Skeletal muscle satellite cell (primary cell): ENCODE results near the gene ATP6V1C2.

Experiments used
- H3K27me3 ChIP-seq: 2 replicates; pipeline ENCODE4 v1.7.0; 2013; ENCODE audit warnings: low read length; ENCODE audit not compliant: control insufficient read depth, insufficient read depth
- H3K36me3 ChIP-seq: 2 replicates; pipeline ENCODE4 v1.7.0; 2013; ENCODE audit warnings: mild to moderate bottlenecking, control low read depth, low read length; ENCODE audit not compliant: insufficient read depth
- H3K4me1 ChIP-seq: 2 replicates; pipeline ENCODE4 v1.7.0; 2013; ENCODE audit warnings: low read length; ENCODE audit not compliant: control insufficient read depth, insufficient read depth
- H3K4me2 ChIP-seq: 2 replicates; pipeline ENCODE4 v1.7.0; 2013; ENCODE audit warnings: mild to moderate bottlenecking, low read length
- H3K4me3 ChIP-seq: 2 replicates; pipeline ENCODE4 v1.7.0; 2013; ENCODE audit warnings: low read length
- H3K9ac ChIP-seq: 2 replicates; pipeline ENCODE4 v1.7.0; 2013; ENCODE audit warnings: mild to moderate bottlenecking, low read depth, low read length, moderate library complexity
- H3K9me3 ChIP-seq: replicated peaks from 2 replicates; pipeline ENCODE4 v1.7.0; 2013; ENCODE audit warnings: mild to moderate bottlenecking, control low read depth, low read length

Gene ATP6V1C2

GRCh38 chr2:10733980-10734379 lies 12.6 kb downstream of the ATP6V1C2 start:
- Histone ChIP-seq H3K4me3 (no peak overlapping the region), H3K4me2 (no peak overlapping the region), H3K9ac (no peak overlapping the region), H3K4me1 (no peaks in the 10 kb centered on the region), H3K9me3 (no peaks in the 10 kb centered on the region), H3K27me3 (peaks cover 45% of the 10 kb centered on the region), H3K36me3 (no peaks in the 10 kb centered on the region)

- Histone ChIP-seq H3K4me1 (no peaks in the 10 kb centered on the region), H3K4me2 (no peak overlapping the region), H3K36me3 (no peaks in the 10 kb centered on the region), H3K27me3 (peaks cover 43% of the 10 kb centered on the region), H3K9me3 (no peaks in the 10 kb centered on the region), H3K9ac (no peak overlapping the region), H3K4me3 (no peak overlapping the region)
These were observed 16.8 kb downstream of the ATP6V1C2 start for GRCh38 chr2:10738192-10738591.

GRCh38 chr2:10740226-10740625 lies 18.8 kb downstream of the ATP6V1C2 start:
- no peak overlapping the region for H3K4me2 ChIP-seq
- peaks cover 29% of the 10 kb centered on the region for H3K27me3 ChIP-seq
- no peaks in the 10 kb centered on the region for H3K36me3 ChIP-seq
- H3K9ac ChIP-seq = no peak overlapping the region
- no peak overlapping the region for H3K4me3 ChIP-seq
- no peaks in the 10 kb centered on the region for H3K9me3 ChIP-seq
- H3K4me1 ChIP-seq = no peaks in the 10 kb centered on the region

- H3K4me3 ChIP-seq = no peak overlapping the region
- peaks cover 26% of the 10 kb centered on the region for H3K27me3 ChIP-seq
- H3K9ac ChIP-seq = no peak overlapping the region
- H3K4me1 ChIP-seq = no peaks in the 10 kb centered on the region
- no peaks in the 10 kb centered on the region for H3K9me3 ChIP-seq
- H3K4me2 ChIP-seq = no peak overlapping the region
- no peaks in the 10 kb centered on the region for H3K36me3 ChIP-seq
These were observed 19.7 kb downstream of the ATP6V1C2 start for GRCh38 chr2:10741139-10741538.

GRCh38 chr2:10742666-10743065 lies 21.2 kb downstream of the ATP6V1C2 start:
- Histone ChIP-seq H3K9me3 (no peaks in the 10 kb centered on the region), H3K36me3 (no peaks in the 10 kb centered on the region), H3K4me1 (no peaks in the 10 kb centered on the region), H3K9ac (no peak overlapping the region), H3K27me3 (peaks cover 31% of the 10 kb centered on the region), H3K4me2 (no peak overlapping the region), H3K4me3 (no peak overlapping the region)

- H3K4me3 ChIP-seq = no peak overlapping the region
- H3K4me2 ChIP-seq = no peak overlapping the region
- H3K9ac ChIP-seq = no peak overlapping the region
- peaks cover 37% of the 10 kb centered on the region for H3K27me3 ChIP-seq
- no peaks in the 10 kb centered on the region for H3K9me3 ChIP-seq
- no peaks in the 10 kb centered on the region for H3K4me1 ChIP-seq
- H3K36me3 ChIP-seq = no peaks in the 10 kb centered on the region
These were observed 29.2 kb downstream of the ATP6V1C2 start for GRCh38 chr2:10750610-10751009.

- H3K36me3 ChIP-seq = no peaks in the 10 kb centered on the region
- H3K4me1 ChIP-seq = no peaks in the 10 kb centered on the region
- H3K4me3 ChIP-seq = no peak overlapping the region
- H3K27me3 ChIP-seq = peaks cover 34% of the 10 kb centered on the region
- no peaks in the 10 kb centered on the region for H3K9me3 ChIP-seq
- no peak overlapping the region for H3K9ac ChIP-seq
- no peak overlapping the region for H3K4me2 ChIP-seq
These were observed 30.8 kb downstream of the ATP6V1C2 start for GRCh38 chr2:10752236-10752635.

- H3K4me2 ChIP-seq = no peak overlapping the region
- no peaks in the 10 kb centered on the region for H3K9me3 ChIP-seq
- peaks cover 39% of the 10 kb centered on the region for H3K27me3 ChIP-seq
- H3K36me3 ChIP-seq = no peaks in the 10 kb centered on the region
- H3K9ac ChIP-seq = no peak overlapping the region
- H3K4me1 ChIP-seq = no peaks in the 10 kb centered on the region
- no peak overlapping the region for H3K4me3 ChIP-seq
These were observed 31.7 kb downstream of the ATP6V1C2 start for GRCh38 chr2:10753156-10753555.

GRCh38 chr2:10753876-10754275 lies 32.4 kb downstream of the ATP6V1C2 start:
- Histone ChIP-seq H3K4me1 (no peaks in the 10 kb centered on the region), H3K36me3 (no peaks in the 10 kb centered on the region), H3K4me2 (no peak overlapping the region), H3K9me3 (no peaks in the 10 kb centered on the region), H3K4me3 (no peak overlapping the region), H3K9ac (no peak overlapping the region), H3K27me3 (peaks cover 39% of the 10 kb centered on the region)

- Histone ChIP-seq H3K4me2 (no peak overlapping the region), H3K36me3 (no peaks in the 10 kb centered on the region), H3K4me1 (no peaks in the 10 kb centered on the region), H3K9ac (no peak overlapping the region), H3K27me3 (peaks cover 34% of the 10 kb centered on the region), H3K4me3 (no peak overlapping the region), H3K9me3 (no peaks in the 10 kb centered on the region)
These were observed 34.2 kb downstream of the ATP6V1C2 start for GRCh38 chr2:10755621-10756020.

GRCh38 chr2:10757814-10758286 lies 36.4 kb downstream of the ATP6V1C2 start:
- H3K9me3 ChIP-seq = no peaks in the 10 kb centered on the region
- H3K36me3 ChIP-seq = no peaks in the 10 kb centered on the region
- H3K4me3 ChIP-seq = no peak overlapping the region
- no peak overlapping the region for H3K4me2 ChIP-seq
- H3K4me1 ChIP-seq = peaks cover 3% of the 10 kb centered on the region
- no peak overlapping the region for H3K9ac ChIP-seq
- peaks cover 27% of the 10 kb centered on the region for H3K27me3 ChIP-seq

GRCh38 chr2:10759151-10759714 lies 37.8 kb downstream of the ATP6V1C2 start:
- H3K4me1 ChIP-seq = peaks cover 3% of the 10 kb centered on the region
- H3K9ac ChIP-seq = no peak overlapping the region
- H3K27me3 ChIP-seq = peaks cover 33% of the 10 kb centered on the region
- no peak overlapping the region for H3K4me2 ChIP-seq
- H3K36me3 ChIP-seq = no peaks in the 10 kb centered on the region
- H3K4me3 ChIP-seq = no peak overlapping the region
- no peaks in the 10 kb centered on the region for H3K9me3 ChIP-seq
